IPS DF 4.7 (cell line): ENCODE measurements around the gene GLT6D1.

Experiments
- DNase-seq: peaks from one replicate; pipeline ENCODE4 v3.0.0-alpha.2; 2013; ENCODE audit warnings: low spot score; ENCODE audit errors: extremely low read depth

GLT6D1 gene

DNA sequence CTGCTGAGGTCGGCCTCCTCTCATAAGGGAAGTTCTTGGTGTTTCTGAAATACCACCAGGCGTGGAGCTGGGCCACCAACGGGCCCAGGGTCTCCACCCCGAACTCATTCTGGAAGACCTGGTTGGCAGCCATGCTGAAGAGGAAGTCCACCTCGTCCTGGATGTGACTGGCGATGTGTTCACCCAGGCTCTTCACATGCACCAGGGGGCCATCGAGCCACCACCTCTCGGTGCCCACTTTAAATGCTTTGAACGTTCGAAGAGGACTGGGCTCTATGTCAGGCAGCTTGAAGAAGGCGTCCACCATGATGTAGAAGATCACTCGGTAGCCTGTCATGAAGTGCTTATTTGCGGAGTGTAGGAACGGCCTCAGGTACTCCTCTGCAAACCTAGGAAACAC lies 15.1 kb downstream of the GLT6D1 start:
- DNase-seq: no peak

DNA sequence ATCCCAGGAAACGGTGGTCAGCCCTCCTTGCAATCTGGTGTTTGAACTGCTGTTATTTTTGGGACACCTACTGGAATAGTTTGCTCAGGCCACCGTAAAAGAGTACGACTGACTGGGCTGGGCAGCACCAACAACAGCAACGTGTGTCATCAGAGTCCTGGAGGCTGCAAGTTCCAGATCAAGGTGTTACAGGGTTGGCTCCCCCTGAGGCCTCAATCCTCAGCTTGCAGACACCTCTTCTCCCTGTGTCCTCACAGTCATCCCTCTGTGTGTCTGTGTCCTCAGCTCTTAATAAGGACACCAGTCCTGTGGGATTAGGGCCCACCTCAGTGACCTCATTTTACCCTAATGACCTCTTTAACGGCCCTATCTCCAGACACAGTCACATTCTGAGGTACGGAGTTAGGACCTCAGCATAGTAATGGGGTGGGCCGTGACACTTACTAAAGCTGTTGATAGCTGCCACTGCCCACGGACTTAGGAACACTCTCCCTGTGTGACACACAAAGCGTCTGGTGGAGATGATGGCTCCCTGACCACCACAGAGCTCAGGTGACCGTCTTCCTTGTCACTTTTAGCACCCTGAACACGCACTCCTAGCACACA lies 16.8 kb downstream of the GLT6D1 start:
- DNase-seq: no peak

DNA sequence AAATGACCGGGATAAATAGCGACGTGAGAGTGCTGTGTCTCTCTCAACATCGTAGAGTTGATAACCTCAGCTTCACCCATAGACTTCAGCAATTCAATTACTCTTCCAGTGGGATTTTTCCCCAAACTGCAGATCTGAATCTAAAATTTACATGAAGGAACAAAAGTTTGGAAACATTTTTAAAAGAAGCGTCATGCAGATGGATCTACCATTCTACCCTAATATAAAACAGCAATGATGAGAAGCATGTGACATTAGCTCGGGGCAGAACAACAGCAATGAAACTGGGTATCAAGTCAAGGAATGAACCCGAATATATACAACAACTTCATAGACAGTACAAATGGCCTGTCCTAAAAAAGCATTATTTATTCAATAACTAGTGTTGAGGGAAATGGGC lies 18.8 kb downstream of the GLT6D1 start:
- DNase-seq: no peak

DNA sequence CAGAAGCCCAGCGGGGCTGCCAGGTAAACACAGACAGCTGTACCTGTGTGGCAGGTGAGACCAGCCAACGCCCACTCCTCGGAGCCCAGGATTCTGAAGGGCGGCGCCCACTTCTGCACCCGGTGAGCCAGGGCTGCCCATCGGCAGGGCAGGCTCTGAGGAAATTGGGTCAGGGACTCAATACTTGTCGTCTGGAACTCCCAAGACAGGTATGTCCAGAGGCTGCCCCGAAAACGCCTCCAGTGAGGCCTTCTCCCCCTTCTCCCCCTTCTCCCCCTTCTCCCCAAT lies 19.8 kb downstream of the GLT6D1 start:
- no peak for DNase-seq

DNA sequence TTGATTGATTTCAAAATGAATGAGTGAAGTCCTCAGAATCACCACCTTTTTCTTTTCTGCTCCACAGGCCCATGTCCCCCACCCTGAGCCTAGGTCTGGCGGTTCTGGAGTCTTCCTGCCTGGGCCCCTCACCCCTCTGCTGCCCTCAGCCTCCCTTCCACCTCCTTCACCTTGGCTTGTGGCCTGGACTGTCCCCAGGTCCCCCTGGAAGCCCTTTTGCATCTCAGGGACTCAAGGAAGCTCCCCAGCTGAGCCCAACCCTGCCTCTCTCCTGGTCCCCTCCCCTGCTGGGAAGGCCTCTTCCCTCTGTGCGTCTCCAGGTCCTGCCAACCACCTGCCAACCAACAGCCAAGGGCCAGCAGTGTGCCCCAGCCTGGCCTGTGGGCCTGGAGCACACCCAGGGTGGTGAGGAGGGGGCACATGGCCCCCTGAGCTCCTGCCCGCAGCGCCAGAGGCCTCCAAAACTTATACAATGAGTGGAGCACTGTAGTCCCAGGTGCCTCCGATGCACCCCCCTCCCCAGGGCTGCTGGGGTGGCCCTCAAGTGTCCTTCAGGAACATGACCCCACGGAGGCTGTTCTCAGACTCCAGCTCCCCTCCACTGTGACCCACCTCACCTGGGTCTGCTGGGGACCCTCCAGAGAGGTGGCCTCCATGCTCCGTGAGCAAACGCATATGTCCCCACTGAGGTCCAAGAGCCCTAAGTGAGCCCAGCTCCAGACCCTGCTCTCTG lies 20.3 kb downstream of the GLT6D1 start:
- DNase-seq: no peak

DNA sequence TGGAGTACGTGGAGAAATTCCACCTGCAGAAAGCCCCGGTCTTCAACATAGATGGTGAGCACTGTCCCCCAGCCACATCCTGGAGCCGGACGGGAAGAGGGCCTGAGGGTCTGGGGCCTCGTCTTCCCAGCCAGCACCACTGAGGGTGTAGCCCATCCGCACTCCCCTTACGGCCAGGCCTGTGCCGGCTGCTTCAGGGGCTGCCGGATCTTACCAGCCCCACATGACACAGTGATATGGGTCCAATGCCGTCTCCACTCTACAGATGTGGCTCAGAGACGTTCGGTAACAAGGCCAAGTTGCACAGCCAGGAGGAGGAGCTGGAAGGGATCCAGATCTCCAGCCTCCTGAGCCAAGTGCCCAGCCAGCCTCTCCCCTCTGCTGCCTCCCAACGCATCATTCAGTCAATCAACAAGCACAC lies 21.3 kb downstream of the GLT6D1 start:
- DNase-seq: no peak

DNA sequence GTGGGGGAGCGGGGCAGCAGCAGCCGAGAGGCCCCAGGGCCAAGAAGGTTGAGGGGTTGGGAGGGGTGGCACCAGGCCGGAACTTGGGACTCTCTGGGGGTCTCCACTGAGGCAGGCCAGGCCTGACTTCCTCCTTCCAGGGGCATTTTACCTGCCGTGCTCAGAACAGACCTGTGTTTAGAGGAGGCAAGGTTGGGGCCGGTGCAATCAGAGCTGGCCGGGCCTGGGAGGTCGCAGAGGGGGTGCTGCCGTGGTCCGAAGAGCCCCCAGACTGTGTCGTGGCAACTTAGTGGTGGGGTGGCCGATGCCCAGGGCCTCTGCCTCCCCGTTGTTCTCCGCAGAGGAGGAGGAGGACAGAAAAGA lies 21.8 kb downstream of the GLT6D1 start:
- no peak for DNase-seq

DNA sequence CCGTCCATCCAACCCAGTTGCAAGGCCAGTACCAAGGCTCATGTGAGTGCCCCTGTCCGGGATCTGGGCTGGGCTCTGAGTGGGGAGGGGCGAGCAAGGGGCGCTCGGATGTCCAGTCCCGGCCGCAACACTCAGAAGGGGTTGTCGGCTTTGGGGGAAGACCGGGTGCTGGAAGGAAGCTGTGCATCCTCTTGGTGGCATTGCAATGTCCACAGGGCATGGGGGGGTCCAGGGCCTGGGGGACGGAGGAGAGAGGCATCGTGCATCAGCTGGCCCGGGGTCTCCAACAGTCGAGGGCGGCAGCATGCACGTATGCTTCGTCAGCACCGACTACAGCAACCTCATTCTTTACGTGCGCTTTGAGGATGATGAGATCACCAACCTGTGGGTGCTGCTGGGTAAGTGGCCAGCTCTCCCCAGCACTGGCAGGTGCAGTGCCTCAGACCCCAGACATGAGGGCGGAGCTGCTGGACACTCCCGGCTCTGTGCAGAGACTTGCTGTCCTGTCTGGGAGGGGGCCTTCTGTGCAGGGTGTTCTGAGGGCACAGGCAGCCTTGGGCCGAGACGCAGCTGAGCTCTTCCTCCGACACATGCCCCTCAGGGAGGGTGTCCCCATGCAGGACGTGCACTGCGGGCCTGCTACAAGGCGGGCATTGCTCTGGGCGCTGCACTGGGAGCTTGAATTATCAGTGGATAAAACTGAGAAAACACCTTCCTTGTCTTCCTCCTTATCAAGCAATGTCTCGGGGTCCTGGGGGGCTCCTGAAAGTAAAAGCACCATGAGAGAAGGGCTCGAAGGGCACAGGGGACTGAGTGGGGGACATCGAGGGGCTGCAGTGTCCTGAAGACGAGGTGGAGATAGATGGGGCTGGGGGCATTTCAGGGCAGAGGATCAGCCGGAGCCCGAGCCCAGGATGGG lies 22.5 kb downstream of the GLT6D1 start:
- DNase-seq: no peak

DNA sequence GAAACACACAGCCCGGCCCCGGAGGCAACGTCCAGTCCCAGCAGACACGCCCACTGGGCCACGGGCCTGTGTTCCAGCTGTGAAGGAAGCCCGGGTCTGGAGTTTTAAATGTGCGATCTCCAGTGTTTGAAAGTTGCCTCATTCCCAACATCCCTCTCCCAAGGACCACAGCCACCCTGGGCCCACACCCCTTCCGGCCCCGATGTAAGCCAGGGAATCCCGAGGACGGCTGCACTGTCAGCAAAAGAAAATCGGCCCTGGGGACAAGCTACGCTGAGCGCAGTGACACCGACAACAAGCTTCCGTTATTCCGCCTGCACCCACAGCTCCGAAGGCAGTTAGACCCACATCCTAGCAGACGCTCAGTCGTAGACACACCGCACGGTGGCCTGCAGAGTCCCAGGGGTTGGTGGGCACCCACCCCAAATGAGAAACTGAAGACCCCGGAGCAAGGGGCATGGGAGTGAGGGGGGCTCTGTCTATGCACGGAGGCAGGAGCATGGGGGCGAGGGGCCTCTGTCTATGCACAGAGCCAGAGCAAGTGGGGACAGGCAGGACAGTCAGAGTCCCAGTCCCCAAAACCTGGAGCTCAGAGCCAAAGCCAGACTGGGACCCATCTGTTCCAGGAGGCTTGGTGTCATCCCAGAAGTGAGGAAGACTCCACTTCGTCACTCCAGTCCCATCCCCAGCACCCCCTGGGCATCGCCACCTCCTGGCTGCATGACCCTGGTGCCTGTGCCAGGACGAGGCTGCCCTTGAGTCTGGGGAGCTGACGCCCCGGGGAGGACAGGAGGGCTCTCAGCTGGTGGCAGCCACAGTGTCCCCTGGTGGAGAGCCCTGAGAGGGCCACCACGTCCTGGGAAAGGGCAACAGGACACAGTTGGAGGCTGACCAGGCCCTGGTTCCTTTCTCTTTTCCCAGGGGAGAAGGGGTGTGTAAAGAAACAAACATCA lies 23.4 kb downstream of the GLT6D1 start:
- DNase-seq: no peak

DNA sequence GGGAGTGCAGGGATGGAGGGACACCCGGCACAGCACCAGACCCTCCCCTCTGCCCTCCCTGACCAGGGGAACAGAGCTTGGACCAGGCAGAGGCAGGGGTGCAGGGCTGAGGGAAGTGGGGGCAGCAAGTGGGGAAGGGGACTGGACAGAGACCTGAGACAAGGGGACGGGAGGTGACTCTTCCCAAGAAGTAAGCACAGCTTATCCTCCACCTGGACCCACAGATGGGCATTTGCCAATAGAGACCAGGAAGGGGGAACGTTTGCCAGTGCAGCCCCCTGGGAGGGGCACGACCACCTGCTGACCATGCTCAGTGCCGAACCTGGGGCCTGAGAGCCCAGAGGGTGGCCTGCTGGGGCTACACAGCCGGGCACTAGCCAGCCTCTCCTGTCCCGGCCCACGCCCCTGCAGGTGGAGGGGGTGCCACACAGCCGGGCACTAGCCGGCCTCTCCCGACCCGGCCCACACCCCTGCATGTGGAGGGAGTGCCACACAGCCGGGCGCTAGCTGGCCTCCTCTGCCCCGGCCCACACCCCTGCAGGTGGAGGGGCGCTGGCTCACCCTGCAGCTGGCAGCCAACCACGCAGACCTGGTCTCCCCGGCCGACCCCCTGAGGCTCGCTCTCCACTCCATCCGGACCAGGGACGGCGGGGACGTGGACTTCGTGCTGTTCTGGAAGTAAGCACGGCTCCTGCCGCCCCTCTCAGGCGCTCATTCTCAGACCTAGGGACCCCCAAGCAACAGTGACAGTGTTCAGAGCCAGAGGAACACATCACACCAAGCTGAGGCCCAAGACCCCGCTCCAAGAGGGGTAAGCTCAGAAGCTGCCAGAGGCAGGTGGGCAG lies 24.3 kb downstream of the GLT6D1 start:
- no peak for DNase-seq

DNA sequence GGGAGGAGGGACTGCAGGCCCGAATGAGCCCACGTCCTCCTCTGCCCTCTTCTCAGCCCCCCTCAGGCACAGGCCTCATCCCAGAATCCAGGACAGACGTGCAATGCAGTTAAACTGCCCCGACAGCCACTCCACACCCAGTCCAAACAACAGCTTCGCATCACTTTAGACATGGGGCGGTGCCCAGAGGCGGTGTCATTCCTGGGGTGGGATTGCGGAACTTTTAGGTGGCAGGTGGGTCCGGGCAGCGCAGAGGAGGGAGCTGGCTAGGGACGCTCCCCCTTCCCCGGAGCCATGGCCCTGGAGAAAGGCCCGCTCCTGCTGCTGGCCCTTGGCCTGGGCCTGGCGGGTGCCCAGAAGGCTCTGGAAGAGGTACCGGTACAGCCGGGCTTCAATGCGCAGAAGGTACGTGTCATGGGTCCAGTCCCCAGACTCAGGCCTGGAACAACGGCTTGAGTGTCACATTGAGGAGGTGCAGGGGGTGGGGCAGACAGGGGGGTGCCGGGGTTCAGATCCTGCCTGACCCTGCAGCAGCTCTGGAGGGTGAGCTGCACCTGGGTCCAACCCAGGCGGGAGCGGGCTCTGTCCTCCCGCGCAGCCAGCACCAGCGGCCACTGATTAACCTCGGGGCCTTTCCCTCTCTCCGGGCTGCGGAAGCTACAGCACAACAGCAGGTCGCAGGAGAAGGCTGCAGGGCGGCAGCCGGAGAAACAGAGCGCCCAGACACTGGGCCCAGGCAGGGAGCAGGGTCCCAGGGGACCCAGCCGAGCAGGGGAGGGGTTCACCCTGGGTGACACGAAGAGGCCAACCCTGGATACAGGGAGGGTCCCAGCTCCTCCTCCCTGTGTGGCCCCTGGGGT lies 25.2 kb downstream of the GLT6D1 start:
- DNase-seq: no peak

DNA sequence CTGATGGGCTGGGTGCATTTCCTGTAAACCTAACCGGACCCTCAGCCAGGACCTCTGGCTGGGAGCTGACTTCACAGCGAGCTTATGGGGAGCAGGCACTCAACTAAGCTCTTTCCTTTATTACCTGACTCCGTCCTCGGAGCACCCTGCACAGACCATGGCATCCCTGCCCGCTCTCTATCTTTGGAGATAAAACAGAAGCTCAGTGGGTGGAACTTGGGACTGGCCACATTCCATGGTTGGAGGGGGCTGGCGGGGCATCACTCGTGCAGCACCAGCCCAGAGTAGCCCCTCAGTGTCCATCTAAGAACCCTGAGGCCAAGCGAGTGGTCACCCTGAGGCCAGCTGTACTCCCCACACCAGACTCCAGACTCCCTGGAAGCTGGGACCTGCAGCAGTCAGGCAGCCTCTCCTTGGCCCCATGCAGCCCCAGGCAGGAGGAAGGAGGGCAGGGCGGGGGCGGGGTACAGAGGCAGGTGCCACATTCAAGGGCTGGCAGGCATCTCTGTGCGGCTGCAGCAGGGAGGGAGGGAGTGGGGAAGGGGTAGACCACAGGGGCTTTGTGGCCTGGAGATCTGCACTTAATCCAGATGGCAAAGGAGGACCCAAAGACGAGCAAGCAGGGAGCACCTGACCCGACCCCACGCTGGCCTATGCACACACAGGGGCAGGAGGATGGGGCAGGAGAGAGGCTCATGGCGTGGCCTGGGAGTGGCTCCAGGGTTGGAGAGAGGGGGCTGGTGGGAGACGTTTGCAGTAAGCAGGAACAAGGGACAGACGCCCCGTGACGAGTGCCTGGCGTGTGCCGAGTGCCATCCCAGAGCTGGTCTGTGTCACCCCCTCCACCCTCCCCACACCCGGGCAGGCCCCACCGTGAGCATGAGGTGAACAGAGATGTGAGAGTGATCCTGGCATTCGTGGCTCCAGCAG lies 26.1 kb downstream of the GLT6D1 start:
- no peak for DNase-seq

DNA sequence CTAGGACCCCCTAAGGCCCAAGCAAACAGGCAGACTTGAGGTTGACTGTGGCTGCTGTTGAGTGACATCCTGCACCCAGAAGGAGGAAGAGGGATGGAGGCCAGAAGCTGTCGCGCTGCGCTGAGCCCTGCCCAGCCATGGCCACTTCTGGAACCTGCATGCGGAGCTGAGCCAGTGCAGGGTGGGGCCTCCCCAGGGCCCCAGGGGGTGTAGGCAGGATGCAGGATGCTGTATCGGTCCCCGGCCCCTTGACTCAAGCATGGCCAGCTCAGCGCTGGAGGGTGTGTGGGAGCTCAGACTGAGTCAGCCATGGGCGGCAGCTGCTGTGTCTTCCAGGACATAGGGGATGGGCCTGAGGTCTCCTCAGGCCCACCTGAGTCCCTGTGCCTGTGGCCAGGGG lies 26.9 kb downstream of the GLT6D1 start:
- no peak for DNase-seq

DNA sequence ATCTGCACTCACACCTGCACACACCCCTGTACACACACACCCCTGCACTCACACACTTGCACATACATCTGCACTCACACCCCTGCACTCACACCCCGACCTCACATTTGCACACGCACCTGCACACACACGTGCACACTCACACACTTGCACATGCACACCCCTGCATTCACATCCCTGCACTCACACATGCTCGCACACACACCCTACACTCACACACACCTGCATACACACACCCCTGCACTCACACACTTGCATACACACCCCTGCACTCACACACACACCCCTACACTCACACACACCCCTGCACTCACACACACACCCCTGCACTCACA lies 27.5 kb downstream of the GLT6D1 start:
- no peak for DNase-seq

DNA sequence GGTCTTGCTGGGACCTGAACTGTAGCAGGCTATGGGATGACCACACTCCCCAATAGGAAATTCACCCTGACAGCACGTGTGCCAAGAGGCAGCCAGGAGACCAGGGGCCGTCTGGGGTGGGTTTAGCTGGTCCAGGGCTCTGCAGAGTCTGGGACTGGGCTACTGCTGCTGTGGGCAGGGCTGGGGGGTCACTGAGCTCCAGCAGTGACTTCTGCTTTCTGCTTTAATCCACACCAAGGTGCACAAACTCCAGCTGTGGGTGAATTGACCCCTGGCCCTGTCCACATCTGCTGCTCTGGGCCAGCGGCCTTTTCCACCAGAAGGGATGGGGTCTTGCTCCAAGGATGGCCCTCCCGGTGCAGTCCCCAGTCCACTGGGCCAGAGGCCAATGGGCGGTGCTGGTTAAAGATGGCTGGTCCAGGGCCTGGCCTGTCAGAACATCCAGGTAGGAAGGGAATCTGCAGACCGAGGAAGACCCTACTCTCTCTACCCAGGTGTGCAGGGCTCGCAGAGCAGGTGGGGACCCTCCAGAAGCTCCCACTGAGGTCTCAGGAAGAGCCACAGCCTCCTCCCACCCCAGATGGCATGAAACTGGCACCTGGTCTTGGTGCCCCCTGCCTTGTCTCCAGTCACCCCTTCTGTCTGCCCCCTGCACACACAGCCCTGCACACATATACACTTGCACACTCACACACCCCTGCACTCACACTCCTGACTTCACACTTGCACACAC lies 28.0 kb downstream of the GLT6D1 start:
- no peak for DNase-seq

DNA sequence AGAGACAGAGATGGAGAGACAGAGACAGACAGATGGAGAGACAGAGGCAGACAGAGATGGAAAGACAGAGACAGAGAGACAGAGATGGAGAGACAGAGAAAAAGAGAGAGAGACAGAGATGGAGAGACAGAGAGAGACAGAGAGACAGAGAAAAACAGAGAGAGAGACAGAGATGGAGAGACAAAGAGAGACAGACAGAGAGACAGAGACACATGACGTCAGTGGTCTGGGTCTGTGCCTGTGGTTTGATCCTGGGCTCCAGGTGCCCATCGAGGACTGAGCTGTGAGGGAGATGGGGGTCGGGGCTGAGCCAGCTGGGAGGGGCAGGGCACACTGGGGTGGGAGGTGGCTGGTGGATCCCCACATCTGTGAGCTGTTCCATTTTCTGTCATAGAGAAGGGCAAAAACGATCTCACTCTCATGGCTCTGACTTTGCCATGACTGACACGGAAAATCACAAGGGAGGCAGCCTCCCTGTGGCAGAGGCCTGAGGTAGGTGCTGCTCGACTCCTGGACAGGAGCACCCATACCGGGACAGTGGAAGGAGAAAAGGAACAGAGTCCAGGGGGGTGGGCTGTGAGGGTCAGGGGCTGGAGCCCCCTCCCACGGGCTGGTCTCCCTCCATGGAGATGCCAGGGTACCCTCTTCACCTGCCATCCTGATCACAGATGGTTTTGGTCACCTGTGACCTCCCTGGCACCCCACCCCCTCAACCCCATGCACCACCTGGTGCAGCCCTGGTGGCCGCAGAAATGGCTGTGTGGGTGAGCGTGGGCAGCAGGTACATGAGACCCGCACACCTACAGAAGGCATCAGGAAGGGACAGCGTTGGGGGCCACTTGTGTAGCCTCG lies 28.8 kb downstream of the GLT6D1 start:
- no peak for DNase-seq

DNA sequence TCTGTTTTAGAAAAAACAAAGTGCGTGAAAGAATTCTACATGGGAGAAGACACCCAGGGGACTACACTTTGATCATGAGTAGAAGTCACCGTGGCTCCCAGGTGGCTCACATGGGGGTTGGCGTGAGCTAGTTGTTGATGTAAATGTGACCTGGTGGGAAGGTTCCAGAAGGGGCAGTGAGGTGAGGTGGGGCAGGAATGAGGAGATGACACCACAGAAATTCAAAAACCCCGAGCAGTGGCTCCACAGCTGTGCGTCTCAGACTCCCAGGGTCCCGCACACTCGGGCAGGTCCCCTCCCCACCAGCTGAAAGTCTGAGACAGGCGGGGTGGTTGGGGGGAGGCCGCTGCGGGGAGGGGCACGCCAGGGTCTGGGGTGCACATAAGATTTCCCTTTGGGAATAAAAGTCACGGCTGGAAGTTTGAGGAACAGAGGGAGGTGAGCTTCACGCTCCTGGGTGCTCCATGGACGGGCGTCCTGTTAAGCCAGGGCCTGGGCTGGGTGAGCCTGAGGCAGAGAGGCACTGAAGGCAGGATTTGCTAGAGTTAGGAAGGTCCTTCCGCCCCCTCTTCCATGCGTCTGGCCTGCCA lies 29.9 kb downstream of the GLT6D1 start:
- no peak for DNase-seq
